NCI-H446 treated with DMSO at 0.1 percent for 48 hours (cell line): ENCODE measurements around the gene ADRB2.

Source experiments
- DNase-seq: peaks from one replicate; lab custom pipeline; 2025; lab: John Stamatoyannopoulos, UW

The ADRB2 gene

GRCh38 chr5:148805326-148806290 lies 20.8 kb upstream of the ADRB2 start:
- DNase-seq: peak; percentile 95

GRCh38 chr5:148806520-148806931 lies 19.9 kb upstream of the ADRB2 start:
- no peak for DNase-seq

GRCh38 chr5:148807851-148808250 lies 18.6 kb upstream of the ADRB2 start:
- no peak for DNase-seq

- DNase-seq: peak; percentile 73
Observed at GRCh38 chr5:148808864-148809642, 17.4 kb upstream of the ADRB2 start.

GRCh38 chr5:148809781-148810524 lies 16.5 kb upstream of the ADRB2 start:
- DNase-seq: peak; percentile 26

GRCh38 chr5:148810823-148811222 lies 15.6 kb upstream of the ADRB2 start:
- DNase-seq: no peak

- DNase-seq: no peak
Observed at GRCh38 chr5:148811756-148812155, 14.7 kb upstream of the ADRB2 start.

- DNase-seq: peak; percentile 53
Observed at GRCh38 chr5:148815086-148815485, 11.3 kb upstream of the ADRB2 start.

GRCh38 chr5:148815578-148815977 lies 10.8 kb upstream of the ADRB2 start:
- no peak for DNase-seq

GRCh38 chr5:148816357-148816756 lies 10.1 kb upstream of the ADRB2 start:
- no peak for DNase-seq

GRCh38 chr5:148816782-148817181 lies 9.6 kb upstream of the ADRB2 start:
- no peak for DNase-seq

GRCh38 chr5:148817606-148818005 lies 8.8 kb upstream of the ADRB2 start:
- DNase-seq: no peak

- no peak for DNase-seq
Observed at GRCh38 chr5:148820461-148821395, 5.7 kb upstream of the ADRB2 start.

GRCh38 chr5:148823871-148824270 lies 2.5 kb upstream of the ADRB2 start:
- no peak for DNase-seq

GRCh38 chr5:148825716-148826052 lies 727 bp upstream of the ADRB2 start:
- no peak for DNase-seq

GRCh38 chr5:148826739-148827070 lies 294 bp downstream of the ADRB2 start:
- no peak for DNase-seq

GRCh38 chr5:148827723-148828122 lies 1.3 kb downstream of the ADRB2 start:
- no peak for DNase-seq

GRCh38 chr5:148828511-148829247 lies 2.3 kb downstream of the ADRB2 start:
- DNase-seq: no peak

- DNase-seq: no peak
Observed at GRCh38 chr5:148829248-148829594, 2.8 kb downstream of the ADRB2 start.

- peak; percentile 68 for DNase-seq
Observed at GRCh38 chr5:148829734-148830133, 3.3 kb downstream of the ADRB2 start.

- DNase-seq: peak; percentile 26
Observed at GRCh38 chr5:148830211-148830610, 3.8 kb downstream of the ADRB2 start.
